ENCODE data around the gene ELOVL1.
"Not testable (repeated sequence)": the region's sequence is repeated elsewhere in the genome, so short reads cannot be mapped to it uniquely, and the experiment has no call there.

Gene ELOVL1

DNA sequence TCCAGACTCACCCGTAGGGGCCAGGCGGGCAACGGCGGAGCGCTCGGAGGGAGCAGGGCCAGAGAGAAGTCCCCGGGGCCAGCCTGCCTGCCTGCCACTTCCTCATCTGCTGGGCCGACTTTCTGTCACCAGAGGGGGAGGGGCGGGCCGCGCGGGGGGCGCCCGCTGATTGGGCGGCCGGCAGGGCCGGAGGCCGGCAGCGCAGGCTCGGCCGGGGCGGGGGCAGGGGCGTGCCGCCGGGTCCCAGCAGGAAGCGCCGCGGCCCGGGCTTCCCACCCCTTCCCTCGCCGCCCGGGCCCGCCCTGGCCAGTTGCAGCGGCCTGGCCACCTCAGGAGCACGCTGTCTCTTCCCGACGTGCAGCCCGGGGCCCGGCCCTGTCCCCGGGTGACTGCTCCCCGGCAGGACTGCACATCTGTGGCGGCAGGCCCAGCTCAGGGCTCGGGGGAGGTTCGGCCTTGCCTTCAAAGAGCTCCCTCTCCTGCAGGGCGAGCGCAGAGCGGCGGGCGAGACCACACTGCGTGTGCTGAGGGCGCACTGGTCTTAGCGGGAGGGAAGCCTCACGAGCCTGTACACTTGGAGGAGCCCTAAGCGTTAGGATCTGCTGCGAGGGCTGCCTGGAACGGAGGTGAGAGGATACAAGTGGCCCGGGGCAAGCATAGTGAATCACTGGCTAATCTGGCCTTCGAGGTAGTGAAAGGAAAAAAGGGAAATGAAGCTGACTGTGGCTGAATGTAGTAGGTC is at the start of gene ELOVL1:
Gene ELOVL1, minus strand, starts transcription at position 108 of the 742 bp plus-strand sequence. CDS start 2,402 bp downstream, outside the sequence.
- TF ChIP-seq, protein P1, sequence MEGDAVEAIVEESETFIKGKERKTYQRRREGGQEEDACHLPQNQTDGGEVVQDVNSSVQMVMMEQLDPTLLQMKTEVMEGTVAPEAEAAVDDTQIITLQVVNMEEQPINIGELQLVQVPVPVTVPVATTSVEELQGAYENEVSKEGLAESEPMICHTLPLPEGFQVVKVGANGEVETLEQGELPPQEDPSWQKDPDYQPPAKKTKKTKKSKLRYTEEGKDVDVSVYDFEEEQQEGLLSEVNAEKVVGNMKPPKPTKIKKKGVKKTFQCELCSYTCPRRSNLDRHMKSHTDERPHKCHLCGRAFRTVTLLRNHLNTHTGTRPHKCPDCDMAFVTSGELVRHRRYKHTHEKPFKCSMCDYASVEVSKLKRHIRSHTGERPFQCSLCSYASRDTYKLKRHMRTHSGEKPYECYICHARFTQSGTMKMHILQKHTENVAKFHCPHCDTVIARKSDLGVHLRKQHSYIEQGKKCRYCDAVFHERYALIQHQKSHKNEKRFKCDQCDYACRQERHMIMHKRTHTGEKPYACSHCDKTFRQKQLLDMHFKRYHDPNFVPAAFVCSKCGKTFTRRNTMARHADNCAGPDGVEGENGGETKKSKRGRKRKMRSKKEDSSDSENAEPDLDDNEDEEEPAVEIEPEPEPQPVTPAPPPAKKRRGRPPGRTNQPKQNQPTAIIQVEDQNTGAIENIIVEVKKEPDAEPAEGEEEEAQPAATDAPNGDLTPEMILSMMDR (IDR thresholded peaks at IDR 0.05; ENCODE audit: borderline replicate concordance, insufficient read depth, low read depth, low read length), result peak; percentile 30; the same call in 1 of the 2 replicates
- peak within 1 kb of the TSS; percentile 91 for H3K4me3 ChIP-seq (ENCODE audit: low read depth, low read length)

DNA sequence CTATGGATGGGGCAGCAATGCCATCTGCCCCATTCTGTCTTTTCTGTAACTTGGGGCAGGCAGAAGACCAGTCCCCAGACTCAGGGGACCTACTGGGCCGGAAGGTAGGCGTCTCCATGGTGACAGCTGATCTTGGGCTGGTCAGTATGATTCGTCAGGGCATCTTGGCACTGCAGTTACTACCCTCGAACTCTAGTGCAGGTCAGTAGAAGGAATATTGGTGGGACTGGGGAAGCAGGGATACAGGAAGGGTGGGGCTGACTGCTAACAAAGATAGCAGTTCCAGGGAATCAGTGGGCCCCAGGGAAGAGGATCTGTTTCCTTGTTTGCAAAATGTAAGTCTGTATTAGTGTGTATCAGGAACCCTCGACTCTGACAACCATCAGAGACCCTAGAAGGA is 48.1 kb upstream of the ELOVL1 start:
- TF ChIP-seq, protein P1 (IDR thresholded peaks at IDR 0.05; ENCODE audit: borderline replicate concordance, insufficient read depth, low read depth, low read length), result no peak
- no peak overlapping the region for H3K4me3 ChIP-seq (ENCODE audit: low read depth, low read length)

DNA sequence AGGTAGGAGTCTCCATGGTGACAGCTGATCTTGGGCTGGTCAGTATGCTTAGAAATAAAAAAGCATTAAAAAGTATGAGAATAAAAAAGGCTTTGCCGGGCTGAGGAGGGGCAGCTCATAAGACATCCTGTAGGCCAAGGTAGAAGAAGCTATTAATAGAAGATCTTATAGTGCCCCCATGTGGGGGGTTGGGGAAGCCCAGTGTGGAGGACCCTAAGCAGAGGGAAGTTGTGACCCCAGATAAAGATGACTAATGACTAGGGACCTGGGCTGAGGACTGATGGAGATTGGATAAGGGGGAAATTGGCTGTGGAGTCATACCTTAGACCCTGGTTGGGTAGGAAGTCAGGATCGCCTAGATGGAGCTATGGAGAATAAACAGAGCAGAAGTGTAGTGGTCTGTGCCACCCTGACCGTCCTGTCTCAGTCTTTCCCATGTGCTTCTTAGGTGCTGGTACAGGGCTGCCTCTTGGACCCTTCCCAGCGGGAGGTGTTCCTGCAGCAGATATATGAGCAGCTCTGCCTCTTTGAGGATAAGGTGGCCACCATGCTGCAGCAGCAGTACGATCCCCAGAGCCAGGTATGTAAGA is 46.9 kb upstream of the ELOVL1 start:
- TF ChIP-seq, protein P1 (IDR thresholded peaks at IDR 0.05; ENCODE audit: borderline replicate concordance, insufficient read depth, low read depth, low read length), result peak; percentile 47
- no peak overlapping the region for H3K4me3 ChIP-seq (ENCODE audit: low read depth, low read length)

DNA sequence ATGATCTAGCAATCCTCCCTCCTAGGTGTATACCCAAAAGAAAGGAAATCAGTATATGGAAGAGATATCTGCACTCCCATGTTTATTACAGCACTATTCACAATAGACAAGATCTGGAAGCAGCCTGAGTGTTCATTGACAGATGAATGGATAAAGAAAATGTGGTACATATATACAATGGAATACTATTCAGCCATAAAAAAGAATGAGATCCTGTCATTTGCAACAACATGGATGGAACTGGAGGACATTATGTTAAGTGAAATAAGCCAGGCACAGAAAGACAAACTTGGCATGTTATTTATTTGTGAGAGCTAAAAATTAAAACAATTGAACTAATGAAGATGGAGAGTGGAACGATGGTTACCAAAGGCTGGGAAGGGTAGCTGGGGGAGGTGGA is 45.6 kb upstream of the ELOVL1 start:
- H3K4me3 ChIP-seq (ENCODE audit: low read depth, low read length), result not testable (repeated sequence)

DNA sequence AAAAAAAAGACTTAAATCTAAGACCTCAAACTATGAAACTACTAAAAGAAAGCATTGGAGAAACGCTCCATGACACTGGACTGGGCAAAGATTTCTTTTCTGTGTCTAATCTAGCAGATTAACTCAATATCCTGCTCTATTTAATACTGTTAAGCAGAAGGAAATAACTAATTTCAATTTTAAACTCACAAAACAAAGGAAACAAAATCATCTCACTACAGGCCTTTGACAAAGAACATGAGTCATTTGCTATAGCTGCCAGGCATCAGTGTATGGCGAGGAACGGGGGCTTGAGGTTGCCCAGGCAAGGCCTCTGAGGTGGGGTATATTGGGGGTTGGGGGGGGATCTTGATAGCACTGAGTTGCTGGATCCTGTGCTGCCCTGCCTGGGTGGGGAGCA is 42.8 kb upstream of the ELOVL1 start:
- TF ChIP-seq, protein P1 (IDR thresholded peaks at IDR 0.05; ENCODE audit: borderline replicate concordance, insufficient read depth, low read depth, low read length), result no peak
- H3K4me3 ChIP-seq (ENCODE audit: low read depth, low read length), result no peak overlapping the region

DNA sequence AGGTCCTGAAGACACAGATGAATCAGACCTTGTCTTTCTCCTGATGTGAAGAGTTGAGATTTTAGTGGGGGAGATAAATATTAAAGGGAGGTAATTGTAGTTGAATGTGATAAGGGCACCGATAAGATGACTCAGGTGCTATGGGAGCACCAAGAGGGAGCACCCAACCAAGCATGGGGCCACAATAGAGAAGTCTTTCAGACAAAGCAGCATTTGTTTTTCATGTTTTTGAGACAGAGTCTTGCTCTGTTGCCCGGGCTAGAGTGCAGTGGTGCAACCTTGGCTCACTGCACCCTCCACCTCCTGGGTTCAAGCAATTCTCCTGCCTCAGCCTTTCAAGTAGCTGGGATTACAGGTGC is 38.0 kb upstream of the ELOVL1 start:
- TF ChIP-seq, protein P1 (IDR thresholded peaks at IDR 0.05; ENCODE audit: borderline replicate concordance, insufficient read depth, low read depth, low read length), result no peak
- no peak overlapping the region for H3K4me3 ChIP-seq (ENCODE audit: low read depth, low read length)

DNA sequence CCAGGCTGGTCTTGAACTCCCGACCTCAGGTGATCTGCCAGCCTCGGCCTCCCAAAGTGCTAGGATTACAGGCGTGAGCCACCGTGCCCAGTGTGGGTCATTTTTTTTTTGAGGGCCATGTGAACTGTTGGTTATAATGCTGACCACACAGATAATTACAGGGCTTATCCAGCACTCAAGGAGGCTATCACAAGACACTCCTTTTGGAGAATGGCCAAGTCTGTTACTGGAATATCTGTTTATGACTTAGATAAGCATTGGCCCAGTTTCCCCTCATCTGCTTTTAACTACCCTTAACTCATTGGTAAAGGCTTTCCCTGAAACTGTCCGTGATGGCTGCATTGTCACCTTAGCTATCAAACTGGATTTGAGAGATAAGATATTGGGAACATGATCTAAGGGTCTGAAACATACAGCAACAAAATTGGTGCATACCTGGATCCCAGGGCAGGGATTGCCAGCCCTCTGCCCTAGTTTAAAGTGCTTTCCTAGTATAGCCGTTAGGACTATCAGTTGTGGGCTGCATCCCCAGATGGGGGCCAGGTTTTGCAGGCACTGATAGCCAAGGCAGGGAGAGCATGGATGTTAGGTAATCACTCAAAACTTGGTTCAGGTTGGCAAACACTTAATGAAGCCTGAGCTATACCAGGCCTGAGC is 37.5 kb upstream of the ELOVL1 start:
- no peak overlapping the region for H3K4me3 ChIP-seq (ENCODE audit: low read depth, low read length)
- TF ChIP-seq, protein P1 (IDR thresholded peaks at IDR 0.05; ENCODE audit: borderline replicate concordance, insufficient read depth, low read depth, low read length), result no peak
